ENCODE results near the gene C20orf96. TPM values are rescaled to one million over a fixed set of nuclear protein-coding genes. Genes with fewer than 3 reads are reported as not detected.

C20orf96 gene
- total and polyA plus RNA-seq, 2 of the 4 experiments (the other 2 are of a cell fraction): 2.0 to 9.8 TPM

- Histone ChIP-seq H3K23ac (ENCODE audit: low read depth, low read length) (peak overlapping the region; percentile 72; the same call in 1 of the 2 replicates), H3K9ac (ENCODE audit: low read depth, low read length) (peak overlapping the region; percentile 71), H2BK120ac (ENCODE audit: low read depth, low read length) (peak overlapping the region; percentile 56), H3K4ac (ENCODE audit: low read depth, low read length) (peak overlapping the region; percentile 71), H3K36me3 (ENCODE audit: control insufficient read depth, insufficient read depth, low read length) (0 out of 2 replicates have a peak, but pooled peaks cover 2% of the 10 kb centered on the region), H3K27me3 (ENCODE audit: control insufficient read depth, insufficient read depth, low read length) (peaks cover 10% of the 10 kb centered on the region; the same call in 1 of the 2 replicates), H3K9me3 (ENCODE audit: control insufficient read depth, insufficient read depth, low read length) (no peaks in the 10 kb centered on the region), H4K20me1 (ENCODE audit: insufficient read depth, low read length) (no peaks in the 10 kb centered on the region), H3K56ac (ENCODE audit: extremely low read depth, insufficient read depth, low read length) (0 out of 2 replicates have a peak overlapping the region, but pooled peaks have one; percentile 17), H4K8ac (ENCODE audit: low read depth in 2 of 2, low read length in 2 of 2) (peak overlapping the region; percentile 85 to 92), H3K4me3 (ENCODE audit: insufficient read depth, low read depth, low read length) (peak overlapping the region; percentile 50), H3K4me1 (ENCODE audit: control insufficient read depth, insufficient read depth, low read length) (no peaks in the 10 kb centered on the region), H3K18ac (ENCODE audit: low read depth, low read length) (no peak overlapping the region), H4K91ac (ENCODE audit: insufficient read depth, low read depth, low read length) (peak overlapping the region; percentile 51; the same call in 1 of the 2 replicates), H2BK15ac (ENCODE audit: low read depth, low read length) (no peak overlapping the region; the same call in 2 of the 3 replicates), H3K14ac (replicated peaks; ENCODE audit: low read depth, low read length) (peak overlapping the region; percentile 73), H3K79me1 (ENCODE audit: low read depth in 1 of 2, low read length in 2 of 2) (no peaks in the 10 kb centered on the region), H2BK20ac (ENCODE audit: low read depth, low read length) (no peak overlapping the region), H3K4me2 (ENCODE audit: low read depth, low read length) (peak overlapping the region; percentile 85), H2BK5ac (ENCODE audit: low read depth, low read length, poor library complexity, severe bottlenecking) (no peak overlapping the region), H4K5ac (ENCODE audit: low read depth, low read length) (peak overlapping the region; percentile 24; the same call in 1 of the 2 replicates), H3K9me1 (ENCODE audit: insufficient read depth, low read length) (no peaks in the 10 kb centered on the region; the same call in 1 of the 2 replicates), H2AK5ac (ENCODE audit: low read depth, low read length) (no peak overlapping the region), H2AFZ (replicated peaks; ENCODE audit: low read length, poor library complexity) (peak overlapping the region; percentile 96), H2AK9ac (replicated peaks; ENCODE audit: low read depth, low read length, poor library complexity) (peak overlapping the region; percentile 88), H3K27ac (ENCODE audit: insufficient read depth, low read length) (no peak overlapping the region)
- intact Hi-C loops (cut with micrococcal nuclease): loop anchor here (2.0 kb wide), 2 partner anchors 58 to 64 kb away; no protein-coding TSS in a partner anchor
- ChIA-PET POLR2A (ENCODE audit: unreplicated experiment) (no interaction called here), CTCF (interaction anchor here (0.6 to 1.3 kb wide), 5 partner anchors 11 to 64 kb away, joined by 3 to 5 read pairs (median 4); no protein-coding TSS in a partner anchor)
- BruUV-seq (replicated peaks): no TSS peak
- DNase-seq (peak; percentile 62), ATAC-seq (ENCODE audit: low read depth) (peak; percentile 98)
- in situ Hi-C loops (cut with MboI; ENCODE audit: low sequenced_read_pairs): no loop called here
- TF ChIP-seq CTCF (conservative IDR thresholded peaks at IDR 0.05; ENCODE audit: low read depth, low read length) (peak; percentile 89), SMC3 (IDR thresholded peaks at IDR 0.05; ENCODE audit: low read depth, low read length) (peak; percentile 63), USF2 (IDR thresholded peaks at IDR 0.05; ENCODE audit: low read depth, low read length) (no peak), RAD21 (IDR thresholded peaks at IDR 0.05; ENCODE audit: low read length) (peak; percentile 82), FOS (IDR thresholded peaks at IDR 0.05; ENCODE audit: low read depth, low read length) (no peak)
- WGBS, 2 experiments (ENCODE audit: extremely low coverage in 2 of 2, insufficient read length in 1 of 2): 2% methylated on average over 16 of the region's 43 CpGs; no CpG with 5 or more reads in 1 of the 2 experiments
- dilution Hi-C loops (cut with HindIII; ENCODE audit: low sequenced_read_pairs, unreplicated experiment): no loop called here
Observed at GRCh38 chr20:266596-267562, 23.7 kb downstream of the C20orf96 start.
